ENCODE results near the gene C1QTNF8.

Gene C1QTNF8

DNA sequence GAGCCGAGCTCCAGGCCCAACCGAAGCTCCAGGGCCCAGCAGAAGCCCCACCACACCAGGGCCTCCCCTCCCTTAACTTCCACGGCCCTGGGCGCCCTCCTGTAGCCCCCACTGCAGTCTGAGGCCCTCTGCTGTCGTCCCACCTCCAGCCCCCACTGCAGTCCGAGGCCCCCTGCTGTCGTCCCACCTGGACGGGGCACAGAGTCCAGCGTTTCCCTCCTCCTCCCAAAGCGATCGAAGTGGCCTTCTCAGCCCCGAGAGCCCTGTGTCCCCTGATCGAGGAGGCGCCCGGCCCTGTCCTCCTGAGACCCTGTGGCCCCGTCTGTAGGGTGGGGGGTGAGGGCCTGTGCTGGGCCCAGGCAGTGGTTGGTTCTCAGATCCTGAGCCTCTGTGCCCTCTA, 31.1 kb upstream of the C1QTNF8 start:
- DNase-seq, result no peak

DNA sequence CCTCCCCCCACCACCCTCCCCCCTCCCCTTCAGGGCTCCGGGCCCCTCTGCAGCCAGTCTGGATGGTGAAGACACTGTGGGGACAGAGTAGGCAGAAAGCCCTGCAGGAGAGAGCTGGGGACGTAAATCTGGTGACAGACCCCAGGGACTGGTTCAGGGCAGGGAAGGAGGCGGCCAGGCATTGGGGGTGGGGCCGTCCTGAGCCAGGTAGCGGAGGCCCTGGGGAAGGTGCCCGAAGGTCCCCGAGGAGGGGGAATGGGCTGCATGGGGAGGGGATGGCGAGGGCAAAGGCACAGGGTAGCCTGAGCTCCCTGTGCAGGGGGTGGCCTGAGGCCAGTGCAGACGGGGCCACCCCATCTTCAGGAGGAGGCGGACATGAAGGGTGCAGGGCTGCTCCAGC, 30.5 kb upstream of the C1QTNF8 start:
- no peak for DNase-seq

DNA sequence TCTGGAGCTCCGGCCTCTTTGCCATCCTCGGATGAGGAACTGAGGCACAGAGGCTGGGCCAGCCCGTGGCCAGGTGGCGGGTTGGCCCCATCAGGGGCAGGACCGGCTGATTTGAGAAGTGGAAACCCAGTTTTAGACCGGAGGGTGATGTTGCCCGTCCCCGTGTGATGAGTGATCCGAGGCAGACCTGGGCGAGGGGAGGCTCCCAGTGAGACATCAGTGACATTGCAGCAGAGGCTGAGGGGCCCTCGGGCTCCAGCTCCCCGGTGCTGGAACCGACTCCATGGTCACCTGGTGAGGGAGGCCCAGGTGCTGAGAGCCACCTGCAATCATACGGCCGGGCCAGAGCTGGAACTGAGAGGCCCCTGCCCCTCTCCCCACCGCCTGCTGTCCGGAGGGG, 30.0 kb upstream of the C1QTNF8 start:
- no peak for DNase-seq

DNA sequence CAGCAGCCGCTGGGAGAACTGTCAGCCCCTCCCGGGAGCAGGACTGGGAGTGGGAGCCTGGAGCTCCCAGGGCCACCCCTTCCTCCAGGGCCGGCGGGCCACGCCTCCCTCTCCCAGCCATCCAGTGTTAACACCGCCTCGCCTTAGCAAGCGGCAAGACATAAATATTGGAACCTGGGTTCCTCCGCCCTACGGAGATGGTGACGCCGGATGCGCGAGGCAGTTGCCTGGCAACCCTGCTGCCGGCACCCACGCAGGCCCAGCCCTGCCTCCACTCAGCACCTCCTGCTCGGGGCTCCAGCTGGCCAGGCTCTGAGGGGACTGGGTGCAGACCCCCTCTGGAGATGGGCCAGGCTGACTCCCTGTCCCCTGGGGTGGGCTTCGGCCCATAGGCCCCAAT, 29.4 kb upstream of the C1QTNF8 start:
- DNase-seq, result no peak

DNA sequence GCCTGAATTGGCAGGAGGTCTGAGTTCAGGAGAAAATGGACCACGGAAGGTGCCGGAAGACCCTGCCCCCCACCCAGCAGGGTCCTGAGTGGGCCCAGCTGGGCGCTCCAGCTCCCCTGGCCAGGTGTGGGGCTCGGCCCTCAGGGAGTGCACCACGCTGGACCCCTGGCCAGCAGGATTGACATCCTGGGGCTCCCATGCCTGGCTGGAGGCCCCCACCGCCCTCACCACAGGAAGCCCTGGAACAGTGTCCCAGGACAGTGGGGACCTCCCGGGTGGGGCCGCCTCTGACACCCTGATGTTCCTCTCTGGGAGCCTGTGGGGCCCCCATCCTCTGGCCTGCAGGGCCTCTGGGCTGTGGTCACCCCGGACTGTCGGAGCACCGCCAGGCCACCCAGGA, 28.8 kb upstream of the C1QTNF8 start:
- no peak for DNase-seq

DNA sequence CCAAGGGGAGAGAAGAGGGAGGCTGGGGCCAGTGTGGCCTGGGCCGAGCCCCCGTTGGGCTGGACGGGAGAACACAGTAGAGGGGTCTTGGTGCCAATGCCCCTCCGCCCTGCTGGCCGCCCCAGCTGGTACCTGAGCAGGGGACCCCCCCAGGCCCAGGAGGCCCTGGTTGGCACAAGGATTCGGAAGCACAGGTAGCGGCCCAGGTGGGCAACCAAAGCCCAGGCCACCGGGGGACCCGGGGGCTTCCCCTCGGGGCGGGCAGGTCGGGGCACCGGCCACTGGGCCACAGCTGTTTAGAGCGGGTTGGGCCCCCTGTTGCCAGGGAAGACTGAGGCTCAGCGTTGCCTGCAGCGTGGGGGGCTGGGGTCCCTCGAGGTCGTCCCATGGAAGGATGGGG, 28.2 kb upstream of the C1QTNF8 start:
- DNase-seq, result no peak

DNA sequence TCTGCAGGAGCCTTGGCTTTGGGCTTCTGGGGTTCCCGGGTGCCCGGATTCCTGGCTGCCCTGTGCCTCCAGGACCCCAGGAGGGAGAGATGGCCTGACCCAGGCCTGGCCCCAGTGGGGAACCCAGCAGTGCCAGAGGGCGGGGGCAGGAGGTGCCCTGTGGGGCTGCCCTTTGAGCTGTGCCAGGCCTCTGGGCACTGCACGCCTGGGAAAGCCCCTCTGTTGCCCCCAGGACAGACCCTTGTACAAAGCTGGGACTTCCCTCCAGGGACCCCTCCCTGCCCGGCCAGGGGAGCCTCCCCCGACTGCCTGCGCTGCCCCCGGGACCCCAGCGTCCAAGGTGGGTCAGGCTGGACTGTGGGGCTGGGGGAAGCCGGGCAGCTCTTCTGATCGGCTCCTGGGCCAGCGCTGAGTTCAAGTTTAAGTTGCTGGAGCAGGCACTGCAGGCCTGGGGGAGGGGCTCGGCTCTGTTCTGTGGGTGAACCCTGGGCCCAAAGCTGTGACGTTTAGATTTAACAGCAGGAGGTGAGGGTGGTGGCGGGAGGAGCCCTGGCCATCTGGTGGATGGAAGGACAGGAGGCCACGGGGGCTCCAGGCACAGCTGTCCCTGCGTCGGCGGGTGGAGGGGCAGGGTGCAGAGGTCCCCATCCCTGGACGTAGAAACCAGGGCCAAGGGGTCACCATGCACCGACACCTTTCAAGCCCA, 27.6 kb upstream of the C1QTNF8 start:
- DNase-seq, result no peak

DNA sequence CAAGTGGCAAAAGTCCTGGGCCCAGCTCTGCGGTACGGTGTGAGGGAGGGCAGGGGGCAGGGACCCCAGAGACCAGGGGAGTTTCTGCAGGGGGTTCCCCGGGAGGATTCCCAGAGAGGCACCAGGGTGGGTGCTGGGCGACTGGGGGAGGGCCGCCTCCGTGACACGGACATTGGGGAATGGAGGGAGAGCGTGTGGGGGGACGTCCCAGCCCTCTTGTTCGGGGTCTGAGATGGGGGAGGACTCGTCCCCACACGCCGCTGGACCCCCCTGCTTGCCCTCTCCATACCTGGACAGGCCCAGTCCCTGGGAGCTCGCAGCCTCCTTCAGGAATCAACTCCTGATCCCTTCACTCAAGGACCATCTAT, 26.3 kb upstream of the C1QTNF8 start:
- no peak for DNase-seq

DNA sequence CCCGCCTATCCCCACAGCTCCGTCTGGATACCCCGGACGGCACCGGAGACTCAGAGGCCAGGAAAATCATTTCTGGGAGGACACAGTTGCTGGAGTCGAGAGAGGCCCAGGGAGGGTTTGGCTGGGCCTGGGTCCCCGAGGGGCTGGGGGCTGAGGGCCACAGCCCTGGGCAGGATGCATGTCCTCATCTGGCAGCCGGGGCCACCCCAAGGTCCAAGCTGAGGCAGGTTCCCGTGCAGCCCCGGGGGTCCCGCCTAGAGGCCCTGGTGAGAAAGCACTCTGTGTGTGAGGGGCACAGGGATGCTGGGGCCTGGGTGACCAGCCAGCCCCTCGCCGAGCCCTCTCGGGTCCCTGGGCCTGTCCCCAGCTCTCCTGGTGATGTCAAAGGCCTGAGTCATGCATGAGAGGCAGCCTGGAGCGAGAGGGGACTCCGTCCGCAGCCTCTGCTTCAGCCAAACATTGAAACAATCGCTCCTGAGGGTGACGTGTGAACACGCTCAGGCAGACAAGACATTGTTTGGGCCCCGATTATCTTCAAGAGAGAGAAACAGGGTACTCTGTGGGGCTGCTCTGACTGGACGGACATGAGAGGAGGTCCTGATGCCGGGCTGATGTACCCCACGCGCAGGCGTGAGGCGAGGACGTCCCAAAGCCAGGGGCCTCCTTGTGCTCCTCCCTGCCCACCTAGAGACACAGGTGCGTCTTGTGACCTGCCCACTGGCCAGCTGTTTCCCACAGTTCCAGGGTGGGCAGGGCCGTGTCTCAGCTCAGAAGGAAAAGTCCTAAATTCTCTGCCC, 25.8 kb upstream of the C1QTNF8 start:
- no peak for DNase-seq

DNA sequence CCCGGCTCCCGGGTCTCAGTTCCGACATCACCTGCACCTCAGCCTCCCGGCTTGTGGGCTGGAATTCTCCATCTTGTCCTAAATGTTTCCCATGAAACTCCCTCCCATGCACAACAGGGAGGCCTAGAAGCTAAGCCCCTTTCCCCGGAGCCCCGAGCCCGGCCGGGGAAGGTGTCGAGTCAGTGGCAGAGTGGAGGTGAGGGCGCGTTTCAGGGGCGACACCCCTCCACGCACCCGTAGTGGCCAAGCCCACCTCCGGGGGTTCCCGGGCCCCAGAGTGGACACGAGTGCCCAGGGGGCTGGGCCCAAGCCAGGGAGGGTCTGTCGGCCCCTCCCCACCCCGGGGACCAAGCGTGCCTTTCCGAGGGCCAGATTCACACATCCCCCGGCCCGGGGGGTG, 25.0 kb upstream of the C1QTNF8 start:
- DNase-seq, result no peak

DNA sequence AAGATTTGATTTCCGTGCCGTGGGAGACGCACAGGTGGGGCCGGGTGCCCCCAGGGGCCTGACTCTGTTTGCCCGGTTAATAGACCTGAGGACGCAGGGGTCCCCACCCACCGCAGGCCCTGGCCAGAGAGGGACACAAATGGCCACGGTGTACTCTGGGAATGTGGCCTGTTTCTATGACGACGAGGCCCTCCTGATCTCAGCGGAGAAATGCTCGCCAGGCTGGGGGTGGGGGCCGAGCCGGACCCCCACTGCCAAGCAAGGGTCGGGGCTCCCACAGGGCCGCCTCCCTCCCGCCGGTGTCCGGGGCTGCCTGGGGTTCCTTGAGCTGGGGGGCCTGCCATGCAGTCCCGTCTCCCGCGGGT, 24.5 kb upstream of the C1QTNF8 start:
- no peak for DNase-seq

DNA sequence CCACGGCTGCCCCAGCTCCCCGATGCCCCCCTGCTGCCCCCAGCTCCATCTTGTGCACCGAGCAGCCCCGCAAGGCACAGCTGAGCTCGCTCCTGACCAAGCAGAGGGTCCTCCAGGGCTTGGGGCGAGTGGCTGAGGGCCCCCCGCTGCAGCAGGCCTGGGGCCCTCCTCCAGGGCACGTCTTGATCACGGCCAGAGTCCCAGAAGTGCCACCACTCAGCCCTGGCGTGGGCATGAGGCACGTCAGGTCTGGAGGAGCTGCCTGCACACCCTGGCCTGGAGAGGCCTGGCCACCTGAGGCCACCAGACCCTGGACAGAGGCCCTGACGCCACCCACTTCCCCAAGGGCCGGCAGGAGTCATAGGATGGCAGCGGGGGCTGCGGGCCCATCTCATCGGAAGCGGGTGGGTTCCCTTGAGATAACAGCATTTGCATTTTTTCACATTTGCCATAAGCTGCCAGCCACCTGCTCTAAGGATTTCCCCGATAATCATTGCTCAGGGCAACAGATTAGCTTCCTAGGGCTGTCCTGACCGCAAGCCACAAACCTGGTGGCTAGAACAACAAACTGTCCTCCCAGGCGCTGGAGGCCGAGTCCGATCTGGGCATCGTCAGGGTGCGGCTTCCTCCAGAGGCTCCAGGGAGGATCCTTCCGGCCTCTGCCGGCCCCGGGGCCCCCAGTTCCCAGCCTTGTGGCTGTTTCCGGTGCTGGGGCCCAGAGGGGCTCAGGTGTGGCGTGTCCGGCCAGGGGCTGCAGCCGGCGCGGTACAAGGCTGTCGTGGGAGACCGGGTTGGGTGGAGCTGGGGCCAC, 23.9 kb upstream of the C1QTNF8 start:
- DNase-seq, result no peak

DNA sequence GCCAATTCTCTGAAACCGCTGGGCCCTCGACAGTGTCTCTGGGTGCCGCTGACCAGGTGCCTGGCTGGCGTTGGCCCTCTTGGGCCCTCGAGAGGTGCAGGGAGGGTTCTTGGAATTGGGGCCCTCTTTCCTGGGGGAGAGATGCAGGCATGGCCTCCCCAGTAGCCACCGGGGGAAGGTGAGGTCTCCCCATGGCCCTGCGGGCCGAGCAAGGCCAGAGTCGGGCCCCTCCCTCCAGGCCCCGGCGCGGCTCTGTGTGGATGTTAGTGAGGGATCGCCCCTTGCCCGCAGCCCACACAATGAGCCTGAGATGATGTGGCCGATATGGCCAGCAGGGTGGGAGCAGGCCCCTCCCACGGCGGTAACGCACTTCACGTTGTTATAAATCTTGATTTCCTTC, 23.1 kb upstream of the C1QTNF8 start:
- DNase-seq, result no peak

DNA sequence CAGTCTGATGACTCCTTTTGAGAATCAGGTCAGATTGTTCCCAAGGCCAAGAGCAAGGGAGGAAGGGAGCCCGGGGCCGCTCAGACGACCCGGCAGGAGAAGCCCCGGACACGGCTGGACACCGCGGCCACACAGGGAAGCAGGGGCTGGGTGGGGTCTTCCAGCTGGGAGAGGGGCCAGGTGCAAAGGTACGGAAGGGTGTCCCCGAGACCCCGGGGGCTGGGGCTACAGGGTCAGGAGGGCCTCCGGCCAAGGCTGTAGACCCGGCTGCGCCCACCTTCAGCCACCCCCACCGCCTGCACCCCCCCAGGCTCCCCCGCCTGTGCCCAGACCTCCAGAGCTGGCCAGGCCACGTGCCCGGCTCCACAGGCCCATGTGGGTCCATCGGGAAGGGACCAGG, 21.9 kb upstream of the C1QTNF8 start:
- no peak for DNase-seq

DNA sequence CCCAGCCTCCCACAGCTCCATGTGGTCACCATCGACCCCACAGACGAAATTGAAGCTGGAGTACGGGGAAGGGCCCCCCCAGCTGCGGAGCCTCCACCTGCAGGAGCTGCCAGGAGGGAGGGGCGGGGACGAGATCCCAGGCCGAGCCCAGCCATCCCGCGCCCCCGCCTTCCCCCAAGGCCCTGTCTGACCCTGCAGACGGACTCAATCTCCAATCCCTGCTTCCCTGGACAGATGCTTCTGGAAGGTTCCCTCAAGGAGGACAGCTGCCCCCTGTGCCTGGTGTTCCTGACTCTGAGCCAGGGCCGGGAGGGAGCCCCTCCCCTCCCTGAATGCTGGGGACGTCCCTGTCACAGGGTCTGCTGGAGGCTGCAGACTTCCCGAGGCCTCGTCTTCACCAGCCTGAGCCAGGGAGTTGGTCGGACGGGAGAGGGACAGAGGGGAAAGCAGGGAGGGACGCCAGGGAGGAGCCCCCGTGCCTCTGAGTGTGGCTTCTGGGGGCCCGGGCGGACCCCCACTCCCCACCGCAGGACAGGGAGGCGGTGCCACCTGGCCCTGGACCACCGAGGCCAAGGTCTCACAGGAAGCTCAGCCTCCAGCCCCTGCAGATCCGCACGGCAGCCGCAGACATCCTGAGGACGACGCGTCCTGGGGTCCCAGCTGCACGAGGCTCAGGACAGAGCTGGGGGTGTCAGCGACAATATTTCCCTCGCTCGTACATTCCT, 21.3 kb upstream of the C1QTNF8 start:
- DNase-seq, result no peak

DNA sequence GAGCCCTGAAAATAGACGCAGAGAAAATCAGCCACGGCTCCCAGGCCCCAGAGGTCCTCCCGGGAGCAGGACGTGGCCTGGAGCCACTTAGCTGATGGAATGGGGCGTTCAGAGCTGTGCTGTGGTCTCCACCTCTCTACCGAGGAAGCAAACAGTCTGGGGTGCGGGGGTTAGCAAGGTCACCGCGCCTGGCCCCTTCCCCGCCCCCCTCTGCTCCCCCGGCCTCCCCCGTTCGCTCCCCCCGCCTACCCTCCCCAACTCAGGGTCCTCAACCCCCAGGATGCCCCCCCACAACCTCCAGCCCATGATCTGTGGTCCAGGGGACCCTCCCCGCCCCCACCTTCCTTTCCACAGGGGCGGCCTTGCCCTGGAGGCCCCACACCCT, 20.6 kb upstream of the C1QTNF8 start:
- DNase-seq, result no peak

DNA sequence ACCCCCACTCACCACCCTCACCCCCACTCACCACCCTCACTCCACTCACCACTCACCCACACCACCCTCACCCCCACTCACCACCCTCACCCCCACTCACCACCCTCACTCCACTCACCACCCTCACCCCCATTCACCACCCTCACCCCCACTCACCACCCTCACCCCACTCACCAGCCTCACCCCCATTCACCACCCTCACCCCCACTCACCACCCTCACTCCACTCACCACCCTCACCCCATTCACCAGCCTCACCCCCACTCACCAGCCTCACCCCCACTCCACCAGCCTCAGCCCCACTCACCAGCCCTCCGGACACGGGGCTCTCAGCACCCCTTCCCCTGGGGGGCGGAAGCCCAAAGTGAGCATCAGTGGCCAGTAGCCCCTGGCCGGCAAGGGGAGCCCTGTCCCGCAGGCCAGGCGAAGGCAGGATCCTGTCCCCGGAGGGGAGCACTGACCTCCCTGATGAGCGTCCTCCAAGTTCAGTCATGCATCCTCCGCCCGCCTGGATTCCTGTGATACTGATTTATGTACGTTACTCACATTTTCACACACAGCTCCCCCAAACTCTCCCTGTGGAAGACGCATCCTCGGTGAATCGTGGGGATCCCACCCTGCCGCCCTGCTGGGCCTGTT, 18.0 kb upstream of the C1QTNF8 start:
- no peak for DNase-seq

DNA sequence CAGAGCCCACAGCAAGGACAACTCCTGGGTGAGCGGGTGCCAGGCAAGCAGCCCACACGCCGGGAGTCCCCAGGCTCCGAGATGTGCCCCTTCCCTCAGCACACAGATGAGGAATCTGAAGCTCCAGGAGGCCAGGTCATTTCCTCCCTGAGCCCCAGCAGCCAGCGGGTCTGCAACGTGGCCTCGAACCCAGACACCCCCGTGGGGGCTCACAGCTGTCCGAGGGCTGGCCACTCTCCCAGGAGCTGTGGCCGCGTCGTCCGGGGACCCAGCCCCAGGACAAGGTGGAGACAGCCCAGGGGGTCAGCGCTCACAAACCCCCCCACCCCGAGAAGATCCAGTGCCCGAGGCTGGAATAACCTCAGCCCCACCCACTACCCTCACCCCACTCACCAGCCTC, 17.4 kb upstream of the C1QTNF8 start:
- no peak for DNase-seq

DNA sequence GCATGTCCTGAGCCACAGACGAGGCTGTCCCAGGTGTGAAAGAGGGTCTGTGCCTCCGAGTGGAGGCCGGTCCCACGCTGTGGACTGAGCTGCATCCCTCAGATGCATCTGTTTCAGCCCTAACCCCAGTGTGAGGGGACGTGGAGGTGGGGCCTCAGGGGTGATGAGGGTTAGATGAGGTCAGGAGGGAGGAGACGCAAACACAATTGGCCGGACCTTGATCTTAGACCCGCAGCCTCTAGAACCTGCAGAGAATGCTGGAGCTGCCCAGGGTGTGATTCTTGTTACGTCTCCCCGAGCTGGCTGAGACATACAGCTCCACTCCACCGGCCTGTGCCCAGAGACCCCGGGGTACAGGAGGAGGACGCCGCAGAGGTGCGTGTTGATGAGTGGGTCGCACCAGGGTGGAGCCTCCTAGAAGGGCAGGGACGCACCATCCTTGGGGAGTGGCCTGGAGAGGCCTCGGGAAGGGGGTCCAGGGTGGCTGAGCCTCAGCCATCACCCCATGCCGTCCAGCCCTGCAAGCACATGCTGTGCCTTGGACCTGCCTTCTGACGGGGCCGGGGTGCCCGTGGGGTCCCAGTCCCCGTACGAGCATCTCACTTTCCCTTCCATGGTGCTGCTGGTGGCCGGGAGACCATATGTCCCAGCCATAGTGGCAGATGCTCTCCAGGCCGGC, 16.6 kb upstream of the C1QTNF8 start:
- no peak for DNase-seq

DNA sequence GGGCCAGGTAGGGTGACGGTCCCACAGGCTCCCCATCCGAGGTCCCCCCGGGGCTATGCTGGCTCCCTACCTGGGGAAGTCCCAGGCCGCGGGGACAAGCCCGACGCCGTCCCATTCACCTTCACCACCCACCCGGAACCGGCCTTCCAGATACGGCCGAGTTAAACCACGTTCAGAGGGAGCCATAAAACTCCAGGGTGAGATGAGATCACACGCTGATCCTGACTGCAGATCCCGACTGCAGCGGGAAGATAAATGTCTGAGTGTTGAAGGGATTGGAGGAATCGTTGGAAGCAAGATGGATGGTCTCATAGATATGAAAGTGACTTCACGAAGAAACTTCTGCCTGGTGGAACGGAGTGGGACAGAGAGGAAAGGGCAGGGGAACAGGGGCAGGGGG, 13.6 kb upstream of the C1QTNF8 start:
- DNase-seq, result no peak

DNA sequence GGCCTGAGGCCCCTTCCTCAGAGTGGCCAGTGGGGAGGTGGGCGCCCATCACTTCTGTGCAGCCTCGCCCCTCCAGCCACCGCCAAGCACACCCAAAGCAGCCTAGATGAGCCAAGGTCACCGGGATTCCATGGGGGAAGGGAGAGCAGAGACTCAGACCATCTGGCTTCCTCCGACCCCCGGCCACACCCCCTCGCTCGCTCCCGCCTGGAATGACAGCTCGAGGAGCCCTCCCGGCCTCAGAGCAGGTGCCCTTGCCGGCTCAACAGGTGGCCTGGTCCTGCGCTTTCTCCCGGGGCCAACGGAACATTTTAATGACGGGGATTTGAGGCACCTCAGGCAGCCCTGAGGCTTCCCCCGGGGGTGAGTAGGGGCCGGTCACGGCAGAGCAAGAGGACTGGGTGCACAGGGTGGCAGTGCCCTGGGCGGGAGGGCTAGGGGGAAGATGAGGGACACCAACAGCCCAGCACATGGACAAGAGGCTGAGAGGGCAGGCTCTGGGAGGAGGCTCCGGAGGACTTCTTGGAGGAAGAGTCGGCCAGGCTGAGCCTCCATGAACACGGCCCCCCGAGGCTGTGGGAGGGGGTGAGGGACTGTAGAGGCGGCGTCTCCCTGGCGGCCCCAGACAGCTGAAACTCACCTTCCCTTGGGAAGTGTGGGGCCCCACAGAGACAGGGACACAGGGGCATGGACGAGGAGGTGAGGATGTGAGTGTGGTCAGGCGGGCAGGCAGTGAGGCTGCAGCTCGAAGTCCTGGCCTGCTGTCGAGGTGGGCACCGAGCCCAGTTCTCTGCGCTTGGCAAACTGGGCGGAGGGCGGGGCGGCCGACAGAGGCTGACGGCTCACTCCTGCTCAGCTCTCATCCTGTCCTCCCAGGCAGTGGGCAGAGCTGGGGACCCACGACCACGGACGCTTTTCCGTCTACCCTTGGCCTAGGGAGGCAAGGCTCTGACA, 12.5 kb upstream of the C1QTNF8 start:
- DNase-seq, result no peak

All from NCI-H1436 treated with DMSO at 0.1 percent for 48 hours (cell line).